NCI-H1092 treated with DMSO at 0.1 percent for 48 hours (cell line): Measurements from ENCODE around the gene PDGFA.

ENCODE experiments used
- DNase-seq: peaks from one replicate; lab custom pipeline; 2025; lab: John Stamatoyannopoulos, UW

Gene PDGFA

DNA sequence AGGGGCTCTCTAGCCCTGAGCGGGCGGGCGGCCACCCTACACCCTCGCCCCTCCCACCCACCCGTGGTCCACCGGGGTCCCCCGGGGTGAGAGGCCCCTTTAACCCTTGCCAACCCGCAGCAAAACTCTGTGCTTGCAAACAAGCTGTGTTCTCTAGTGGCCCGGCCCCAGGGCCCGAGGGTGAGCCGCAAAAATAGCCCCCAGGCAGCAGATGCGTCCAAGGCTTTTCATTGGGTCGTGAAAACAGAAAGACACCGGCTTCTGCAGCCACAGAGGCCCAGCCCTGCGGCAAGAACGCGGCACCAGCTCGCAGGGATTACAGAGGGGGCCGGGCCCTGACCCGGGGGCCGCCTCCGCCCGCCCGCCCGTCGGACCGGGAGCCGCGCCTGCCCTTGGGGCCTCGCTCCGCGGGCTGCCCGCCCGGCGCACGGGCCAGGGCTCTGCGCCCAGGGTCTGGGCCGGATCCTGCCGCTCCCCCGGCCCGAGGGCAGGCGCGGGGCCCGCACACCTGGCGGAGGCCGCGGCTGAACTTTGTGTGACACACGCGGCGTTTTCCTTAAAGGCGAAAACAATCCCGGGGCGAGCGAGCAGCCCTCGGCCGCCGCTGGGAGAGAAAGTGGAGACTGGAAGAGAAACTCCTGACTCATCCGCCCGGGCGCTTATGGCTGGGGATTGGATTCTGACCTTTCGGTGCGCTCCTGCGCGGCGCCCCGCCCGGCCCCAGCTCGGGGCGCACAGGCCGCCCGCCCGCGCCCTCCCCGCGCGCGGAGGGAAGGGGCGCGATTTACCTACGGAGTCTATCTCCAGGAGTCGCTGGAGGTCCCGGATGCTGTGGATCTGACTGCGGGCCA lies 2.8 kb downstream of the PDGFA start:
- no peak for DNase-seq

DNA sequence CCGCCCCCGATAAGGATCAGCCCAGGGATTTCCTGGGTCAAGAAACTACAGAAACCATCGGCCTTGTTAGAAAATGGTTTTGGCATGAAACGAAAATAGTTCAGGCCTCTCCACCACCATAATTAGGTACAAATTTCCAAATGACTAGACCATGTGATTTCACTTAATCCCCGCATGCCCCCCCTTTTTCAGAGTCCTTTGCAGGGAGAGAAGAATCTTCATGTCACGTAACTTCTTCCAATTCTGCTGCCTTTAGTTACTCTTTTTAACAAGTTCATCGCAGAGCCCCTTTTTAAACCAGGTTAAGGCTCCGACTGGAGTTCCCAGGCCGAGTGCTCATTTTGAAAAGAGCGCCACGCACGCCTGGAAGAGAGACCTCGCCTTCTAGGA lies 3.4 kb downstream of the PDGFA start:
- DNase-seq, result no peak

DNA sequence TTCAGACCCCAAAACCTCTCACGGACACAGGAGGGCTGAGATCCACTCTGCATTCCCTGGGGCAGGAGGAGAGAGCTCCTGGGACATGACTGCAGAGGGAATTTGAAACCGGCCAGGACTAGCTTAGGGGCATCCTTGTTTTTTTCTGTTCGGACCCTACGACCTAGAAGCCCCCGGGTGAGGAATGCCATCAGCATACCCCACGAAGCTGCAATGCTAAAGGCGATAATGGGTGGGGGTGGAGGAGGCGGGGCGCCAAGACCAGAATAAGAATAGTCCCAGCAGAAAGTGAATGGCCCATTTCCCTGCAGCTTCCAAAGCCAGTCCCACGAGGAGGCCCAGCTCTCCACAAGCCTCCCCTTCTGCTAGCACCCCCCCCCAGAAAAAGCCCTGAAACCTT lies 4.0 kb downstream of the PDGFA start:
- DNase-seq, result no peak

DNA sequence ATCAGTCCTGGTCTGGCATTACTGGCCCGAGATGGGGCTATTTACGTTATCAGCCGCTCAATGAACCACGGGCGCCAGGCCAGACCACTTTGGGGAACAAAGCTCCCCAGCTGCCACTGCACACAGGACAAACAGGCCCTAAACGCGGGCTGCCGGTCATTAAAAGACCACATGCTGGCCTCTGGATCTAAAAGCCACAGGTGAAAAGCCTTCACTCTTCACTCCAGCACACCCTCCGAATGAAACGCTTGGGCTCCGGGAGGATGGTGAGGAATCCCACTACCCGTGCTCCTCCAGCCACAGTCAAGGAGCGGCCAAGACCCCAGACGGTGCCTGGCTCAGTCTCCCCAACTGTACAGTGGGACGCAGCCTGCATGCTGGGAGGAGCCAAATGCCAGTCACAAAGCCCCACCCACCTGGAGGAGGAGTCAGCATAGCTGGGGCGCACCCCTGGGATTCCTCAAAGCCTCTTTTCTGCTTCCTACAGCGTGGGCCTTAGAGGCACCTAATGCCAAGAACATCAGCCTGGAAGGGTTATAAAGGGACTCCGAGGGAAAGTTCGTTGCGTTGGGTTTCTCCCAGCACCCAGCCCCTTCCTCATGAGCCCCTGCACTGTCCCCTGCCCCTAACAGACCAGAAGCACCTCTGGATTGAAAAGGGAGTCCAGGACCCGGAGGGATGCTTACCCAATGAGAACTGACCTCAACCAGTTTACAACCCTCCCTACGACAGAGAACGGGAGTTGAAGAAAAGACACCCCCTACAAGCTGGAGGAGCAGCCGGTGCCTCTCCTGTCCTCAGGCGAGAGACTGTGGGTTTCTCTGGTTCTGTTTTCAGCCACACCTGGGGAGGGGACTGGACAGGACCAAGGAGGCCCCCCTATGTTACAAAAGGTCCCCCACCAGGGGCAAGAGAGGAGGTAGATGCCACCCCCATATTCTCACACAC lies 4.7 kb downstream of the PDGFA start:
- DNase-seq, result peak; percentile 60

DNA sequence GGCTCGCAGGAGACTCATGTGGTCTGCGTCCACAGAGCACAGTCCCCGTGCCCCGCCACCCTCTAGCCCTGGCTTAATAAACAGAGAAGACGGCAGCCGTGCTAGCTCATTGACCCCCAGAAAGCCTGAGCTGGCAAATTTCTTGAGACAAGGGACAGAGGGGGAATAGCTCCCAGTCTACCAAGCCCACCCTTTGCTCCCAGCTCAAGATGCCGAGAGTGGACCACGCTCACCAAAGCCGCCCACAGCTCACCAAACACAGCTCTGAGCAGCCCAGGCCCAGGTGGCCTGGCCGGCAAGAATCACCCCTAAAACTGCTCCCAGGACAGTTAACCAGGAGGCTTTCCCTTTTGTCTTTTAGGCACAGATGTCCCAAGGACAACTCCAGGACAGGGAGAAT lies 5.4 kb downstream of the PDGFA start:
- no peak for DNase-seq

DNA sequence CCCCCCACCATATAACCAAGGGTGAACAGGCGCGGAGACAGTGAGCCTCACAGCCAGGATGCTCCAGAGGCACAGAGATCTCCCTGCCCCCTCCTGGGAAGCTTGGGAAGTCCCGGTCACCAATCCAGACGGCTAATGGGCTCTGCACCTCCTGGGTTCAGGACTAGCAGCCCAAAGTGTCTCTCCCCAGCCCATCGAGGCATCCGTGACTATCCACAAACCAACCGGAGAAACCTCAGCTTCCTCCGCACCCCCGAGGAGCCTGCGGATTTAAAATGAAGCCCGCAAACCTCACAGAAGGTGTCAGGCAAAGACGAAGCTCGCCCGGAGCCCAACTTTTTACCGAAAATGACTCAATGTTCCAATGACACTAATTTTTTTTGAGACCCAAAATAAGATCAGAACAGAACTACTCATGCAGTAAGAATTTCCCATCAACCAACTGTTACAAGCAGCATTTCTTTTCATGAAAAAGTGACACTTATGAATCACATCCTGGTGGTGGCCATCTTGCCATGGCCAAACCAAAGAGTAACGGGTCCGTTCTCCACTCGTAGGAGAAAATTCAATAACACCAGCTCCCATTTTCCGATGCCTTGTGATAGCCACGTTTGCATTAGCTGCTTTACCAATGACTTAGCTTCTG lies 6.0 kb downstream of the PDGFA start:
- no peak for DNase-seq

DNA sequence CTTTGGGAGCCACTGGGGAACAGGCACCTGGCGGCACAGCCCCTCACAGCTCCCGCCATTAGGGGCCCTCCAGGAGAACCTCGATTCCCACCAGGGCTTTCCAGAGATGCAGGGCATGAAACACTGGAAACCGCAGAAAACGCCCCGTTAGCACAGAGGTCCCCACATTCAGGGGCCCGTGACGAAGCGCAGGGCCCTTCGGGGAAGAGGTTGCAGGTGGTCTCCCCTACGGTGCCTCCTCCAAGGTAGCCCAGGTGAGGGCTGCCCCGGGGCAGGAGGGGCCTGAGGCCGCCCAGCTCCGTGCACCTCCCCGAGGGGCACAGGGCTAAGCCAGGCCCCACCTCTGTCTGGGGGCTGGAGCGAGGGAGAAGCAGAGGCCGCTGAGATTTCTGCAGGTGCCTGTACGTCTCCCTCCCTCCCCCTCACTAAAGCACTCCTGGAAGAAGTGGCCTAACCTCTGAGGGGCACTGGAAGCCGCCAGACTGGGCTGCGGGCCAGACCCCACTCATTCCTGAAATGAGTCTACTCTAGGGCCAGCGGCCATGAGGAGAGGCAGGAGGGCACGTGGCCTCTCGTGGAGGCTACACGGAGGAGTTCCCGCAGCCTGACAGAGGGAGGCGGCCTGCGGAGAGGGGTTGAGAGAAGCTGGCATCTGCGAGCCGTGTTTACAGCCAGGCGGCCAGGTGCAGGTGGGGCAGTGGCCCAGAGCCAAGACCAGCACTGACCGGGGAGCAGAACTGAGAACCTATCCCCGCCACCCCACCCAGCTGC lies 6.9 kb downstream of the PDGFA start:
- DNase-seq, result peak; percentile 67

DNA sequence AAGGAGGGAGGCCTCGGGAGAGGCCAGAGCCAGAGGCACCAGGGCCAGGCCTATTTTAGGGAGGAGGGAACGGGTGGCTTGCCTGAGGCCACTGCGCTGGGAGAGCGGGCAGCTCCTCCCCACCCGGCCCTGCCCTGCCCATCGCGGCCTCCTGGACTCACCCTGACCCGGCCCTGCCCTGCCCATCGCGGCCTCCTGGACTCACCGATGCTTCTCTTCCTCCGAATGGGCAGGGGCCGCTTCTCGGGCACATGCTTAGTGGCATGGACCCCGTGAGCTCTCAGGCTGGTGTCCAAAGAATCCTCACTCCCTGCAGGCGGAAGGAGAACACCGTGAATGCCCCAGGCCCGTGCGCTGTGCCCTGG lies 7.5 kb downstream of the PDGFA start:
- no peak for DNase-seq

DNA sequence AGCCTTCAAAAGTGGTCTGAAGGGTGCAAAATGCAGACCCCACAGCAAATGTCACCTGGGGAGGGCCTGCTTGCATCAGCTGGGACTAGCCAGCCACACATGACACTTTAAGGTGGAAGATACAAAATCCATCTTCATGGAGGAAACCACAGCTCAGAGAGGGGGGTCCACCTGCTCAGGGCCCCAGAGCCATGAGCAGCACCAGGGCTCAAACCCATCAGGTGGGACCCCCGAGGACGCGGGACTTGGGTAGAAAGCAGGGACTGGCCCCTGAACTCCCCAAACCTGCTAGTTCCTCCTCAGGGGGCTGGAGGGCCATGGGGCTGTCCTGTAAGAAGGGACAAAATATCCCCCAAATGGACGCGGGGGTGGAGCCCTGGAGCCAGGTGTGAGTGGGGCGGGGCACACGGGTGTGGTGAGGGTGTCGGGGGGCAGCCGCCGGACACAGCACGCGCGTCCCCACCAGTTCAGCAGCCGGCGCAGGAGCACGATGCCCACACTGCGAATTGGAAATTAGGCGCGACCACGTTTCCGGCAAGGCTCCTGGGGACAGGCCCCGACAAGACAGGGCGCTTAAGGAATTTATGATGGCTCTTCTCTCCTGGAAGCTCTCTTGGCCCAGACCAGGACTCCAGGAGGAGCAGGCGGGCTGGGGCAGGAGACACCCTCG lies 8.0 kb downstream of the PDGFA start:
- no peak for DNase-seq

DNA sequence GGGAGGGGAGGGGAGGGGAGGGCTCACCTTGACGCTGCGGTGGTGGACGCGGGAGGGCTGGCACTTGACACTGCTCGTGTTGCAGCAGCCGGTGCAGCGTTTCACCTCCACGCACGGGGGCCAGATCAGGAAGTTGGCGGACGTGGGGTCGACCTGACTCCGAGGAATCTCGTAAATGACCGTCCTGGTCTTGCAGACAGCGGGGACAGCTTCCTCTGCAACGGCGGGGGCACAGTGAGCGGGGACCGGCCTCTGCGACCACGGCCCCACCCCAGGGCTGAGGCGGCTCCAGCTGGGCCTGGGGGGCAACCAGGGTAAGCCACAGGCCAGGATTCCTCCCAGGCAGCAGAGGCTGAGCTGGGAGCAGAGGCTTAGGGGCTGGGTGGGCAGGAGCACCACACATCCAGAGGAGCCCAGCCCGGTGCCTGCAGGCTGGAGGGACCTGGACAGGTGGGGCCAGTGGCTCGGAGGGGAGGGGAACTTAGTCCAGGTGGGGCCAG lies 8.8 kb downstream of the PDGFA start:
- no peak for DNase-seq

DNA sequence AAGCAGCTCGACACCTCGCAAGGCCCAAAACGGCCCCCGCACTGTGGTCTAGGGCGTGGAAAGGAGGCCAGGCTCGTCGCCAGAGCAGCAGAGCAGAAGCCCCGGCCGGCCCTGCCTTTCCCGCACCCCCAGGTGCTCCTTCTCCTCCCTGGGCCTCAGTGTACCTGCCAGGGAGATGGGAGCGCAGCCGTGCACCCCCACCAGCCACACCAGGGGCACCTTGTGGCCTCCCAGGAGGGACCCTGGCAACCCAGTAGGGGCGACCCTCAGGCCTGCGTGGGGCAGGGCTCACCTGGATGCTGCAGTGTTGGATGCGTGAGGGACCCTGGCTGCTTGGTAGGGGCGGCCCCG lies 9.5 kb downstream of the PDGFA start:
- no peak for DNase-seq

DNA sequence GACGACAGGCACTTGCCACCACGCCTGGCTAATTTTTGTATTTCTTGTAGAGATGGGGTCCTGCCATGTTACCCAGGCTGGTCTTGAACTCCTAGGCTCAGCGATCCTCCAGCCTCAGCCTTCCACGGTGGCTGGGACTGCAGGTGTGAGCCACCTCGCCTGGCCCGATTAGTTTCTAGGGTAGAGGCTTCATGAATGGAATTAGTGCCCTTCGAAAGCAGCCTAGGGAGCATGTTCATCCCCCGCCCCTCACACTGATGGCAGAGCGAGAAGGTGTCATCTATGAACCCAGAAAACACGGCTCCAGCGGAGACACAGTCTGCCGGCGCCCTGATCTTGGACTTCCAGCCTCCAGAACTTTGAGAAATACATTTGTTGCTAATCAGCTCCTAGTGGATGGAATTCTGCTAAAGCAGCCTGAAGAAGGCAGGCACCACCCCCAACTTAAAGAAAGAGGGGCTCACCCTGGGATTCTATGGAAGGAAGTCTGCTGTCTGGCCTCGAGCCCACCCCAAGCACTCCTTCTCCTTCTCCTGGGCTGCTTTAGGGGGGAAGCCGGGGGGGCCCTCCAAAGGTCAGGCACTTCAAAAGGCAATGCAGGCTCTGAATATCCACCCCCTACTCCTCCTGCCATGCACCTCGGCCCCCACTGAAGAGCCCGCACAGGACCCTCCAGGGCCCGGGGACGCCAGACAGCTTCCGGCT lies 10.1 kb downstream of the PDGFA start:
- DNase-seq, result no peak

DNA sequence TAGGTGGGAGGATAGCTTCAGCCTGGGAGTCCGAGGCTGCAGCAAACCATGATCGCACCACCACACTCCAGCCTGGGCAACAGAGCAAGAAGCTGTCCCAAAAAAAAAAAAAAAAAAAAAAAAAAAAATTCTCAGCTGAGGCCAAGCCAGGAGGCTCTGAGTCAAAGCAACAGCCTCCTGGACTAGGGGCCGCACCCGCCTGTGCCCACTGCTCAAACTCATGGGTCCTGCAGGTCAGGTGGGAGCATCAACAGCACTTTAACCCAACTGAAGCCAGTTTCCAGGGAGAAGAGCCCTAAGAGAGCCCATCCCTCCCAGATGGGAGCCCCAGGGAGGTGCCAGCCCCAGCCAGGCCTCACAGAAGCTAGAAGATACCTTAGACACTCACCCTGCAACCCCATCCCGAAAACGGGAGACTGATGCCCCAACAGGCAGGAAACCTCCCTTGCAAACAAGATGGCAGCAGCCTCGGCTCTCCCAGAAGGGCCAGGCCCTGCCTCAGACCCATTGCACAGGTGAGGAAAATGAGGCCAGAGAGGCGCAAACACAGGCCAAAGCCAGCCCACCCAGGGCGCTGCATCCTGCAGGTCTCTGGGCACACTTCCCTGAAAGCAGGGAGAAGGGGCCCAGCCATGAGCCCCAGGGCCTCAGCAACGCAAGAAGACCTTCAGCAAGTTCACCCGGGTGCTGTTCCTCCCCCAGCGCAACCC lies 11.0 kb downstream of the PDGFA start:
- DNase-seq, result no peak

DNA sequence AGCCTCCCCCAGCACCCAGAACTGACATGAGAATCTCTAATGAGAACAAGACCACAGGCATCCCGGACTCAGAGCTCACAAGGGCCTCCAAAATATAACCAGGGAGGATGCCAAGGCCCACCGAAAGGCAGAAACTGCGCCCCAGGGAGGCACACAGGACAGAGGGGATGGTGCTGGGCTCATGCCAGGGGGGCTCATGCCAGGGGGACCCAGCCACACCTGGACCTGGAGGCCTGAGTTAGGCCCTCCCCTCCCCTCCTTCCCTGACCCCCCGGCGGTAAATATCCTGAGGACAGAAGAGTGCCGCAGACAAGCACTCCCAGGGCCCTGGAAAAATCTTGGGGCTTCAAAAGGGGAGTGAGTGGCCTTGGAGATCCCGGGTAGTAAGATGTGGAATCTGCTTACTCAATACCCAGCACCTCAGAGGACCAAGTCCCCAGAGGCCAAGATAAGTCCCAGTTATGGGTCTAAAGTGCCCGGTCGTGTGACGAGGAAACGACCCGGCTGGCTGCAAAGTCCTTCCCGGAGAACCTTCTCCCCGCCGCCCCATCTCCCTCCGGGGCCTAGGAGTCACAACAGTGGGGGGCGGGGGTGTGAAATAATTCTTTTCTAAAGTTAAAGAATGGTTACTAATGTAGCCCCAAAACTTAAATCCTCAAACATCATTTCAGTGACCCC lies 11.9 kb downstream of the PDGFA start:
- no peak for DNase-seq

DNA sequence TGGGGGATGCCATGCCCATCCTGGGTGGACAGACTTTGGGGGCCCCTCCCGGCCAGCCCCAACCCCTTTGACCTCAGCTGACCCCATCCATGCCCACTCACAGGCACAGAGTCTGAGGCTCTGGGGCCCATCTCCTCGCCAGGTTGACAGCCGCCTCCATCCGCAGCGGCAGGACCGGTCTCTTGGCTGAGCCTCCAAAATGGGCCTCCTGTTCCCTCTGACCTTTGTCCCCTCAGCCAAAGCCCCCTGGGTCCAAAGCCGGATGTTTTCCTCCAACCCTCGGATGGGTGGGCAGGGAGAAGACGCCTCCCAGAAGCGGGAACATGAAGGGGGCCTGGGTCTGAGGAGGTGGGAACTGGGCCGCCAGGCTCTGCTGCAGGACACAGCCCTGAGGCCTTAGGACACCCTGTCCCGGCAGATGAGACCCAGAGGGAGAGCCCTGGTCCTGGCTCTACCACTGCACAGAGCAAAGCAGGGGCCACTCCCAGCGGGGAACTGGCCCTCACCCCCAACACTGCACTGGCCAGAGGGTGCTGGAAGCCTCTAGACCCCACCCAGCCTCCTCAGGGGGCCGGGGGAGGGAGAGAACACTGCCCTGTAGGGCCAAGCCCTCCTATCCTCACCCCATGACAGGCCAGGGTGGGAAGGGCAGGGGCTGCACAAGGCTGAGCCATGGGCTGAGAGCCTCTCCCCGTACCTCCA lies 12.6 kb downstream of the PDGFA start:
- DNase-seq, result no peak

DNA sequence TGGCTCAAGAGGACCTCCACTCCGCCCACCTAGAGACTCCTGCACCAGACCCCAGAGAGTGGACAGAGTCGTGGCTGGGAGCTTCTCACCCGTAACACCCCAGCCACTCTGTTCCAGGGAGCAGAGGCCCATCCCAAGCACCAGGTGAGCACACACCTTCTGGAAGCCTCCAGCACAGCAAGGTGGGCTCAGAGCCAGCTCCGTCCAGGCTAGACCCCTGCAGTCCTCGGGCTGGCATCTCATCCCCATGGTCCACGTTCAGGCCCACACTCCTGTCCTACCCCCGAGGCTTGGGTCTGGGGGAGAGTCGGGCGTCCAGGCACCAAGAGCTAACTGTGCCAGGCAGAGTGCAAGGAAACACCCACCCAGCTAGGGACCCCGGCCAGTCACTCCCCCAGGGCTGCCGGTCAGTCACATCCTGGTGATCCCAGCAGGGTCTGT lies 13.2 kb downstream of the PDGFA start:
- no peak for DNase-seq

DNA sequence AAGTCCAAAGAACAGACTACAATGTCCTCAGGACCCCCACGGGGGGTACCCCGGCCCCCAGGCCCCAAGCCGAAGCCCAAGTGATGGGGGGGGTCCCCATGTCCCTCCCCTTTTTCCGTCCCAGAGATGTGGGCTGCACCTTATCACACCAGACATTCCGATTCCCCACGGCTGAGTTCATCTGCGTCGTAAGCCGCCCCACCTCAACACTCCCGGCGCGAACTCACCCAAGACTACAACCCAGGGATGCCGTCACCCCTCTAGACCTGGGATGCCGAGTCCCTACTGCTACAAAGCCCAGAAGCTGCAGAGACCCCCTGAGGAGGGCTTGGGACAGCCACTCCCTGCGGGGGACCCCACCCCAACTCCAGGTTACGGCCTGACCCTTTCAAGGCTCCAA lies 14.5 kb downstream of the PDGFA start:
- no peak for DNase-seq

DNA sequence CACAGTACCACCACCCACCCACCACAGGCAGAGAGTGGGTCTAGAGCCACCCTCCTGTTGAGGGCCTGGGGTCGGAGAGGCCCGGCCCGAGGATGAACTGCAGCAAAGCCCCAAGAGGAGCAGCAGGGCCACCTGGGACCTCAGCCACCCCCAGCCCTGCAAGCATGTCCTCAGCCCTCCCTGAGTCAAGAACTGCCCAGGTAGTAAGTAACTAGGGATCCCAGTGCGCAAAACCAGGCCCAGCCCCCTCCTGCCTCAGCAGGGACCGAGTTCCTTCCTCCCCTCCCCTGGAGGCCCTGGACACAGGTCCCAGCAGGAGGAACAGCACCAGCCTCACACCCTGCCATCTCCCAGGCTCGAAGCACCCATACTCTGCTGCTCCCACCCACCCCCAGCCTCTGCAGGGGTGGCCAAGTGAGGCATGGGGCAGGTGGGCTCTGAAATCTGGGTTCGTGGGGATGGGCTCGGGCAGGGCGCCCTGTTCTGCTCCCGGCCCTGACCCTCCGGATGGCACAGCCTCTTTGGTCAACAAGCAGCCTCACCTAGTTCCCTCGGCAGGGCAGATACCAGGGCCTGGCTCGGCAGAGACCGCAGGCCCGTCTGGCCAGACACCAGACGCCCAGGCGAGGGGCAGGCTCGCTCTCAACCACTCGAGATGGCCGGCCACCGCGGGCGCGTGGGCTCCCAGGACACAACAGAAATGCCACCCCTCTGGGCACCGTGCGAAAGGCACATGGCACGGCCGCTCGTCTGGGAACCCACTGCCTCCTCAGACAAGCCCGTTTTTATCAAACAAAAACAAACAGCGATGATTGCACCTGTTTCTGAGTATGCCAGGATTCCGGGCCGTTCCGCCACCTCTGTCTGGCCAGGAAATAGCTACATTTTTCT lies 15.2 kb downstream of the PDGFA start:
- no peak for DNase-seq
